Measurements from ENCODE around the gene VPS8. TPM values are rescaled to one million over a fixed set of nuclear protein-coding genes. Genes with fewer than 3 reads are reported as not detected.

Gene VPS8
- polyA plus RNA-seq, 2 of the 4 experiments (the other 2 are of a cell fraction), result 10.3 to 30.1 TPM

- Histone ChIP-seq H3K4me1 (no peaks in the 10 kb centered on the region), H3K9me3 (no peaks in the 10 kb centered on the region), H3K27ac (no peak overlapping the region), H3K4me3 (no peak overlapping the region), H3K4me2 (no peak overlapping the region)
- FAIRE-seq (no peak), ATAC-seq (peak in 1 of 2 experiments; percentile 44; a peak in 3 of 6 replicates), DNase-seq (ENCODE audit: low read depth in 1 of 2, low spot score in 1 of 2) (no peak)
- ChIA-PET POLR2A (no interaction called here), CTCF (no interaction called here)
- 69% methylated on average over 24 of the region's 28 CpGs for WGBS (ENCODE audit: missing lambda C conversion rate)
- TF ChIP-seq JUN (IDR thresholded peaks at IDR 0.05) (no peak), CTCF (IDR thresholded peaks at IDR 0.05) (no peak), RCOR1 (IDR thresholded peaks at IDR 0.05; ENCODE audit: low read depth, low read length) (no peak), RNF2 (IDR thresholded peaks at IDR 0.05; ENCODE audit: borderline replicate concordance, low read depth) (no peak)
Observed at GRCh38 chr3:185069037-185070030, 257.4 kb downstream of the VPS8 start.

DNA sequence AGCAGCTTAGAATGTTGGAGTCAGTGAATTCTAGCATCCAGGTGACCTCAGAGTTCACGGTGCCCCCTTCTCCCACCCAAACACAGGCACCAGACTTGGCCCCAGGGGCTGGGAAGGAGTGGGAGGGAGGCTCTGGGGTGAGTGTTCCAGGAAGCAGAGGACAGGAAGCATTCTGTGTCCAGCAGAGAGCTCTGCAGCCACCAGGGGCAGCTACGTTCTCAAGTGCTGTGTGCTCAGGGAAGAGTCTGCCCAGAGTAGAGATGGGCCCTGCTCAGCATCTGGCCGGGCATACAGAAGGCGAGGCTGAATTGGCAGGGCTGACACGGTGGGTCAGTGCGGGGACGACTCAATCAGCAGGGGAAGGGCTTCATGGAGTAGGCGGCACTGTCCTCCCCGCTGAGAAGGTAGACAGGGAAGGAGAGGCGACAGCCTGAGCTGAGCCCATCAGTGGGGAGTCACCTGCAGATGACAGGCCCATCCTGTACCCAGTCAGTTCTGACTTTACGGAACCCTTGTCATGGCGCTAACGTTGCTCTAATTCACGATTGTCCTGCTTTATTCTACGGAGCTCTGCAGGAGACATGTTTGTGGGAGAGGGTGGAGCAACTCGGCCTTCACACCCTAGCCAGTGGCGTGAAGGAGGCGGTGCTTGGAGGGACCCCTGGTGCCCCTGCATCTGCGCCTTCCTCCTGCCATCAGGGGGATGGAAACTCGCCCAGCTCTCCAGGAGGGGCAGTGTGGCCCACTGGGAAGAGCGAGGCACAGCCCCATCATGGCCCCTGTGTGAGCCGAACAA lies 258.7 kb downstream of the VPS8 start:
- TF ChIP-seq RFX5 (IDR thresholded peaks at IDR 0.05), result no peak
- no peak for TF ChIP-seq ZNF302 (CRISPR knock-in tag; IDR thresholded peaks at IDR 0.05)
- TF ChIP-seq MAFK (IDR thresholded peaks at IDR 0.05; ENCODE audit: partially characterized antibody), result no peak
- TF ChIP-seq, protein P1, sequence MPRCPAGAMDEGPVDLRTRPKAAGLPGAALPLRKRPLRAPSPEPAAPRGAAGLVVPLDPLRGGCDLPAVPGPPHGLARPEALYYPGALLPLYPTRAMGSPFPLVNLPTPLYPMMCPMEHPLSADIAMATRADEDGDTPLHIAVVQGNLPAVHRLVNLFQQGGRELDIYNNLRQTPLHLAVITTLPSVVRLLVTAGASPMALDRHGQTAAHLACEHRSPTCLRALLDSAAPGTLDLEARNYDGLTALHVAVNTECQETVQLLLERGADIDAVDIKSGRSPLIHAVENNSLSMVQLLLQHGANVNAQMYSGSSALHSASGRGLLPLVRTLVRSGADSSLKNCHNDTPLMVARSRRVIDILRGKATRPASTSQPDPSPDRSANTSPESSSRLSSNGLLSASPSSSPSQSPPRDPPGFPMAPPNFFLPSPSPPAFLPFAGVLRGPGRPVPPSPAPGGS (IDR thresholded peaks at IDR 0.05), result no peak
- TF ChIP-seq RAD21 (conservative IDR thresholded peaks at IDR 0.05 in 1 of 2, IDR thresholded peaks at IDR 0.05 in 1 of 2), result 0 out of 5 replicates have a peak, but pooled peaks of 1 of the 2 experiments have one; percentile 6
- ChIA-PET CTCF (interaction anchor here (0.8 kb wide), 1 partner anchor 14 kb away, joined by 3 read pairs; no protein-coding TSS in a partner anchor), POLR2A (no interaction called here)
- DNase-seq (ENCODE audit: low read depth in 1 of 2, low spot score in 1 of 2) (peak; percentile 11 to 39), FAIRE-seq (no peak), ATAC-seq (peak; percentile 97 to 98)
- Histone ChIP-seq H3K4me1 (no peaks in the 10 kb centered on the region), H3K4me3 (no peak overlapping the region), H3K9me3 (no peaks in the 10 kb centered on the region), H3K4me2 (no peak overlapping the region), H3K27ac (no peak overlapping the region)
- 67% methylated on average over 13 of the region's 22 CpGs for WGBS (ENCODE audit: missing lambda C conversion rate)

- no peak overlapping the region for H3K4me2 ChIP-seq
- H3K4me3 ChIP-seq, result no peak overlapping the region
- ATAC-seq, result no peak
- H3K4me1 ChIP-seq, result no peaks in the 10 kb centered on the region
- DNase-seq (ENCODE audit: low read depth in 1 of 2, low spot score in 1 of 2), result no peak
- no peaks in the 10 kb centered on the region for H3K9me3 ChIP-seq
- WGBS (ENCODE audit: missing lambda C conversion rate), result 64% methylated on average over 7 of the region's 7 CpGs
- CTCF ChIA-PET, result interaction anchor here (0.6 to 0.8 kb wide), 2 partner anchors 13 to 41 kb away, joined by 3 read pairs; no protein-coding TSS in a partner anchor
- TF ChIP-seq ZSCAN20 (CRISPR knock-in tag; IDR thresholded peaks at IDR 0.05), result no peak
- TF ChIP-seq CEBPB (IDR thresholded peaks at IDR 0.05), result no peak
- no peak for TF ChIP-seq GATA3 (IDR thresholded peaks at IDR 0.05; ENCODE audit: borderline replicate concordance)
- TF ChIP-seq SREBF2 (IDR thresholded peaks at IDR 0.05), result no peak
- TF ChIP-seq POLR2A (IDR thresholded peaks at IDR 0.05; ENCODE audit: low read length), result no peak
- no peak for TF ChIP-seq CHD2 (IDR thresholded peaks at IDR 0.05; ENCODE audit: low read length, partially characterized antibody)
- no peak for TF ChIP-seq TFCP2L1 (CRISPR knock-in tag; IDR thresholded peaks at IDR 0.05)
- no peak for TF ChIP-seq JUNB (IDR thresholded peaks at IDR 0.05)
- no peak for TF ChIP-seq JUN (IDR thresholded peaks at IDR 0.05)
- TF ChIP-seq HOXB13 (CRISPR knock-in tag; IDR thresholded peaks at IDR 0.05; ENCODE audit: low read depth), result no peak
- no peak for TF ChIP-seq ESRRA (IDR thresholded peaks at IDR 0.05; ENCODE audit: borderline replicate concordance, low read length)
- no peak for TF ChIP-seq CBX8 (IDR thresholded peaks at IDR 0.05)
- TF ChIP-seq HOXA7 (CRISPR knock-in tag; IDR thresholded peaks at IDR 0.05), result no peak
- TF ChIP-seq MAFK (IDR thresholded peaks at IDR 0.05; ENCODE audit: partially characterized antibody), result no peak
- POLR2A ChIA-PET, result no interaction called here
- FAIRE-seq, result no peak
- H3K27ac ChIP-seq, result no peak overlapping the region
Observed at GRCh38 chr3:185071287-185071800, 259.4 kb downstream of the VPS8 start.

Measured in A549 (cell line).